WTC11 (cell line): Measurements from ENCODE around the gene SPTLC2. TPM values are rescaled to one million over a fixed set of nuclear protein-coding genes. Genes with fewer than 3 reads are reported as not detected.
A peak's percentile ranks its signal among the peaks of the same experiment; 100 is the strongest.
"Not testable (repeated sequence)": the region's sequence is repeated elsewhere in the genome, so short reads cannot be mapped to it uniquely, and the experiment has no call there.

ENCODE experiments used
- ATAC-seq: fragments of 200-7000 bp; cut with Tn5 transposase; 2 replicates; pipeline ENCODE4 v1.10.0; 2021; ENCODE audit warnings: mild to moderate bottlenecking, moderate library complexity
- CTCF ChIA-PET: fragments of 300-600 bp; sonication (Branson Sonifier 250); formaldehyde crosslinking; loops from one replicate; lab custom pipeline; 2021; ENCODE audit warnings: antibody characterized with exemption; lab: Charles Lee
- POLR2A ChIA-PET: fragments of 350-600 bp; sonication (Branson Sonifier 250); formaldehyde crosslinking; loops from one replicate; lab custom pipeline; 2021; ENCODE audit warnings: antibody characterized with exemption; lab: Charles Lee
- DNase-seq: peaks from one replicate; pipeline ENCODE4 v3.0.0; 2021; ENCODE audit warnings: low spot score
- H3K27ac Mint-ChIP-seq: 2 replicates; pipeline ENCODE4 v1.8.0; 2021; ENCODE audit warnings: mixed read lengths
- H3K27me3 Mint-ChIP-seq: 2 replicates; pipeline ENCODE4 v1.8.0; 2021; ENCODE audit warnings: low read depth, mild to moderate bottlenecking, moderate library complexity, mixed read lengths
- H3K36me3 Mint-ChIP-seq: 2 replicates; pipeline ENCODE4 v1.8.0; 2021; ENCODE audit warnings: mixed read lengths
- H3K4me1 Mint-ChIP-seq: 2 replicates; pipeline ENCODE4 v1.8.0; 2022; ENCODE audit warnings: mixed read lengths
- H3K4me3 Mint-ChIP-seq: 2 replicates; pipeline ENCODE4 v1.8.0; 2021; ENCODE audit warnings: mild to moderate bottlenecking, moderate library complexity, mixed read lengths
- H3K9me3 Mint-ChIP-seq: 2 replicates; pipeline ENCODE4 v1.8.0; 2021; ENCODE audit warnings: mixed read lengths
- ATF1 ChIP-seq: sonication (generic); formaldehyde crosslinking; IDR thresholded peaks from 2 replicates; pipeline ENCODE4 v1.8.1; 2023; ENCODE audit warnings: mild to moderate bottlenecking, moderate library complexity, missing genetic modification reagents
- CREM ChIP-seq: sonication (generic); formaldehyde crosslinking; IDR thresholded peaks from 2 replicates; pipeline ENCODE4 v1.8.1; 2022; ENCODE audit warnings: mild to moderate bottlenecking, missing genetic modification reagents, moderate library complexity
- E2F5 ChIP-seq: sonication (generic); formaldehyde crosslinking; IDR thresholded peaks from 2 replicates; pipeline ENCODE4 v1.8.1; 2022; ENCODE audit warnings: mild to moderate bottlenecking, moderate library complexity, missing genetic modification reagents
- EMX1 ChIP-seq: fragments of 250-450 bp; sonication (Bioruptor Pico); IDR thresholded peaks from 2 replicates; pipeline ENCODE4 v1.8.0; 2021; ENCODE audit warnings: mild to moderate bottlenecking
- ESRRA ChIP-seq: sonication (generic); formaldehyde crosslinking; IDR thresholded peaks from 2 replicates; pipeline ENCODE4 v1.8.1; 2022; ENCODE audit warnings: mild to moderate bottlenecking, missing genetic modification reagents, borderline replicate concordance
- ETV6 ChIP-seq: sonication (generic); formaldehyde crosslinking; IDR thresholded peaks from 2 replicates; pipeline ENCODE4 v1.8.1; 2022; ENCODE audit warnings: mild to moderate bottlenecking, missing genetic modification reagents
- FOXP1 ChIP-seq: sonication (generic); formaldehyde crosslinking; IDR thresholded peaks from 2 replicates; pipeline ENCODE4 v1.8.0; 2022; ENCODE audit warnings: missing genetic modification reagents, mild to moderate bottlenecking, moderate library complexity, borderline replicate concordance
- FOXP4 ChIP-seq: sonication (generic); formaldehyde crosslinking; IDR thresholded peaks from 2 replicates; pipeline ENCODE4 v1.8.0; 2022; ENCODE audit warnings: mild to moderate bottlenecking, missing genetic modification reagents
- GABPB1 ChIP-seq: sonication (generic); formaldehyde crosslinking; IDR thresholded peaks from 2 replicates; pipeline ENCODE4 v1.8.1; 2023; ENCODE audit warnings: mild to moderate bottlenecking, missing genetic modification reagents
- GRHL2 ChIP-seq: fragments of 250-450 bp; sonication (Bioruptor Pico); IDR thresholded peaks from 2 replicates; pipeline ENCODE4 v1.8.0; 2022; ENCODE audit warnings: mild to moderate bottlenecking, moderate library complexity; ENCODE audit not compliant: insufficient replicate concordance, severe bottlenecking
- HMGA2 ChIP-seq: fragments of 250-450 bp; sonication (Bioruptor Pico); IDR thresholded peaks from 2 replicates; pipeline ENCODE4 v1.4.0; 2021; ENCODE audit warnings: mild to moderate bottlenecking, moderate library complexity
- HMGXB4 ChIP-seq: sonication (generic); formaldehyde crosslinking; IDR thresholded peaks from 2 replicates; pipeline ENCODE4 v1.8.1; 2023; ENCODE audit warnings: mild to moderate bottlenecking, moderate library complexity, missing genetic modification reagents
- IRF1 ChIP-seq: sonication (generic); formaldehyde crosslinking; IDR thresholded peaks from 2 replicates; pipeline ENCODE4 v1.8.0; 2023; ENCODE audit warnings: missing genetic modification reagents
- MYBL2 ChIP-seq: sonication (generic); formaldehyde crosslinking; IDR thresholded peaks from 2 replicates; pipeline ENCODE4 v1.8.1; 2023; ENCODE audit warnings: mild to moderate bottlenecking, moderate library complexity, missing genetic modification reagents
- NFATC4 ChIP-seq: fragments of 250-450 bp; sonication (Bioruptor Pico); IDR thresholded peaks from 2 replicates; pipeline ENCODE4 v1.9.0; 2021; ENCODE audit warnings: mild to moderate bottlenecking
- NFE2L1 ChIP-seq: sonication (generic); formaldehyde crosslinking; IDR thresholded peaks from 2 replicates; pipeline ENCODE4 v1.8.1; 2023; ENCODE audit warnings: missing genetic modification reagents
- NR2C2 ChIP-seq: sonication (generic); formaldehyde crosslinking; IDR thresholded peaks from 2 replicates; pipeline ENCODE4 v1.8.0; 2022; ENCODE audit warnings: mild to moderate bottlenecking, missing genetic modification reagents
- PRRX2 ChIP-seq: fragments of 250-450 bp; sonication (Bioruptor Pico); IDR thresholded peaks from 2 replicates; pipeline ENCODE4 v1.8.0; 2021; ENCODE audit warnings: mild to moderate bottlenecking
- RELA ChIP-seq: sonication (generic); formaldehyde crosslinking; IDR thresholded peaks from 2 replicates; pipeline ENCODE4 v1.8.1; 2022; ENCODE audit warnings: missing genetic modification reagents, mild to moderate bottlenecking, borderline replicate concordance
- SMAD4 ChIP-seq: sonication (generic); formaldehyde crosslinking; IDR thresholded peaks from 2 replicates; pipeline ENCODE4 v1.8.0; 2022; ENCODE audit warnings: mild to moderate bottlenecking, missing genetic modification reagents
- TEAD1 ChIP-seq: sonication (generic); formaldehyde crosslinking; IDR thresholded peaks from 2 replicates; pipeline ENCODE4 v1.8.0; 2022; ENCODE audit warnings: mild to moderate bottlenecking, missing genetic modification reagents
- TP53 ChIP-seq: sonication (generic); formaldehyde crosslinking; IDR thresholded peaks from 2 replicates; pipeline ENCODE4 v1.8.1; 2023; ENCODE audit warnings: mild to moderate bottlenecking, missing genetic modification reagents
- ZBTB21 ChIP-seq: sonication (generic); formaldehyde crosslinking; IDR thresholded peaks from 2 replicates; pipeline ENCODE4 v1.8.1; 2023; ENCODE audit warnings: mild to moderate bottlenecking, missing genetic modification reagents, borderline replicate concordance
- ZBTB43 ChIP-seq: sonication (generic); formaldehyde crosslinking; IDR thresholded peaks from 2 replicates; pipeline ENCODE4 v1.8.1; 2023; ENCODE audit warnings: mild to moderate bottlenecking, missing genetic modification reagents
- ZNF121 ChIP-seq: sonication (generic); formaldehyde crosslinking; IDR thresholded peaks from 2 replicates; pipeline ENCODE4 v1.8.0; 2023; ENCODE audit warnings: missing genetic modification reagents
- ZNF138 ChIP-seq: sonication (generic); formaldehyde crosslinking; conservative IDR thresholded peaks from 2 replicates; pipeline ENCODE4 v1.8.1; 2022; ENCODE audit warnings: mild to moderate bottlenecking, moderate library complexity, missing genetic modification reagents
- ZNF232 ChIP-seq: sonication (generic); formaldehyde crosslinking; IDR thresholded peaks from 2 replicates; pipeline ENCODE4 v1.8.0; 2022; ENCODE audit warnings: mild to moderate bottlenecking, missing genetic modification reagents
- ZNF396 ChIP-seq: fragments of 250-450 bp; sonication (Bioruptor Pico); IDR thresholded peaks from 2 replicates; pipeline ENCODE4 v1.8.0; 2021; ENCODE audit warnings: mild to moderate bottlenecking, moderate library complexity, borderline replicate concordance
- ZNF671 ChIP-seq: fragments of 250-450 bp; sonication (Bioruptor Pico); IDR thresholded peaks from 2 replicates; pipeline ENCODE4 v1.8.0; 2021; ENCODE audit warnings: mild to moderate bottlenecking
- total RNA-seq: library from RNA; stranded (reverse); gene quantifications from 3 replicates; pipeline ENCODE4 v1.2.3, GENCODE V29; 2021

The SPTLC2 gene
- total RNA-seq, 1 experiment from 2014 or later = 40.1 TPM

- 0 out of 2 replicates have a peak, but pooled peaks have one; percentile 32 for TF ChIP-seq ZNF232 (CRISPR knock-in tag)
- TF ChIP-seq ZNF138 (CRISPR knock-in tag) = 0 out of 2 replicates have a peak, but pooled peaks have one; percentile 42
- TF ChIP-seq ZBTB21 (CRISPR knock-in tag) = peak; percentile 68; the same call in 1 of the 2 replicates
- peak; percentile 82; the same call in 1 of the 2 replicates for TF ChIP-seq TEAD1 (CRISPR knock-in tag)
- TF ChIP-seq ZBTB43 (CRISPR knock-in tag) = 0 out of 2 replicates have a peak, but pooled peaks have one; percentile 18
- TF ChIP-seq HMGA2 (CRISPR knock-in tag) = no peak
- TF ChIP-seq FOXP4 (CRISPR knock-in tag) = peak; percentile 79
- peak; percentile 80 for TF ChIP-seq GABPB1
- TF ChIP-seq EMX1 (CRISPR knock-in tag) = no peak
- no peak for TF ChIP-seq ZNF396 (CRISPR knock-in tag)
- 0 out of 2 replicates have a peak, but pooled peaks have one; percentile 27 for TF ChIP-seq ETV6
- no peak for TF ChIP-seq IRF1 (CRISPR knock-in tag)
- 0 out of 2 replicates have a peak, but pooled peaks have one; percentile 49 for TF ChIP-seq RELA (CRISPR knock-in tag)
- peak; percentile 86; the same call in 1 of the 2 replicates for TF ChIP-seq E2F5
- TF ChIP-seq ZNF121 (CRISPR knock-in tag) = no peak
- peak; percentile 82; the same call in 1 of the 2 replicates for TF ChIP-seq MYBL2 (CRISPR knock-in tag)
- TF ChIP-seq FOXP1 = peak; percentile 88
- TF ChIP-seq SMAD4 (CRISPR knock-in tag) = 0 out of 2 replicates have a peak, but pooled peaks have one; percentile 42
- peak; percentile 85; the same call in 1 of the 2 replicates for TF ChIP-seq TP53 (CRISPR knock-in tag)
Observed at GRCh38 chr14:77616454-77617229, at the start of gene SPTLC2 (continued).

- Mint-ChIP-seq H3K4me3 (no peak overlapping the region), H3K4me1 (peaks cover 23% of the 10 kb centered on the region), H3K9me3 (no peaks in the 10 kb centered on the region), H3K27ac (no peak overlapping the region), H3K27me3 (no peaks in the 10 kb centered on the region), H3K36me3 (no peaks in the 10 kb centered on the region)
- ATAC-seq = no peak
- POLR2A ChIA-PET = no interaction called here
- CTCF ChIA-PET = interaction anchor here (0.7 kb wide), 1 partner anchor 9 kb away, joined by 4 read pairs; no protein-coding TSS in a partner anchor
- DNase-seq = no peak
- TF ChIP-seq E2F5 (no peak), NFE2L1 (no peak), ZNF671 (CRISPR knock-in tag) (no peak), ATF1 (CRISPR knock-in tag) (no peak), GRHL2 (CRISPR knock-in tag) (no peak), HMGXB4 (no peak), EMX1 (CRISPR knock-in tag) (no peak), NR2C2 (CRISPR knock-in tag) (no peak), ESRRA (CRISPR knock-in tag) (no peak), TP53 (CRISPR knock-in tag) (no peak), NFATC4 (CRISPR knock-in tag) (no peak), PRRX2 (CRISPR knock-in tag) (no peak), CREM (no peak), MYBL2 (CRISPR knock-in tag) (no peak)
Observed at GRCh38 chr14:77663293-77663692, 46.9 kb upstream of the SPTLC2 start.

GRCh38 chr14:77661562-77661961, 45.1 kb upstream of the SPTLC2 start:
- H3K4me3 Mint-ChIP-seq, H3K27me3 Mint-ChIP-seq, CTCF ChIA-PET, ATAC-seq, H3K9me3 Mint-ChIP-seq, DNase-seq, H3K36me3 Mint-ChIP-seq, POLR2A ChIA-PET: not testable (repeated sequence)
- Mint-ChIP-seq H3K27ac (peak overlapping the region; percentile 6; the same call in 1 of the 2 replicates), H3K4me1 (peaks cover 16% of the 10 kb centered on the region)
